K562 (cell line): ENCODE data around the gene SPINK2. TPM values are rescaled to one million over a fixed set of nuclear protein-coding genes. Genes with fewer than 3 reads are reported as not detected.

Experiments used
- ATAC-seq: fragments of 200-7000 bp; cut with Tn5 transposase; 3 replicates; pipeline ENCODE4 v1.9.1; 2020; ENCODE audit warnings: moderate library complexity
- BruUV-seq: library from RNA; stranded (reverse); fragments of 400-500 nt; replicated peaks from 2 replicates; lab custom pipeline; 2021; lab: Mats Ljungman, UMichigan
- CTCF ChIA-PET: fragments of 300-600 bp; formaldehyde crosslinking; extraction: SDS; loops from one replicate; lab custom pipeline; 2021; ENCODE audit warnings: low intra/inter-chr PET ratio; lab: Yijun Ruan, JAX
- POLR2A ChIA-PET: fragments of 300-600, 350-650 bp; sonication (Branson Sonifier 250); formaldehyde crosslinking; extraction: SDS; loops from one replicate; lab custom pipeline; 2021; ENCODE audit warnings: antibody characterized with exemption, inconsistent platforms; lab: Yijun Ruan, JAX
- DNase-seq, 4 experiments: peaks; one replicate each; pipeline versions ENCODE4 v3.0.0 to v3.0.0-alpha.2; 2011 to 2018; ENCODE audit warnings: low spot score in 3 of 4, mixed read lengths in 3 of 4; ENCODE audit errors: extremely low read depth in 1 of 4
- FAIRE-seq: peaks from 2 replicates; lab custom pipeline; 2011; peaks lifted over from hg19 to GRCh38; lab: Jason Lieb, UNC
- H2AFZ ChIP-seq: 2 replicates; pipeline ENCODE4 v1.6.0; 2011; ENCODE audit warnings: low read depth, low read length, control low read depth, inconsistent platforms
- H3K27ac ChIP-seq: fragments of 200-600 bp; 3 replicates; pipeline ENCODE4 v1.8.0; 2011; ENCODE audit warnings: low read depth, mild to moderate bottlenecking, control low read depth, inconsistent platforms, low read length, moderate library complexity, mixed read lengths; ENCODE audit errors: extremely low read depth
- H3K27me3 ChIP-seq, 2 experiments: fragments of 300-600 bp in 1 of 2; 2 replicates in 1 of 2; 3 replicates in 1 of 2; pipeline versions ENCODE4 v1.6.0 to v1.8.0; 2011; ENCODE audit warnings: inconsistent platforms in 2 of 2, low read length in 2 of 2, mild to moderate bottlenecking in 1 of 2, mixed read lengths in 1 of 2, moderate library complexity in 1 of 2; ENCODE audit not compliant: control insufficient read depth in 2 of 2, insufficient read depth in 2 of 2
- H3K36me3 ChIP-seq: fragments of 300-600 bp; 3 replicates; pipeline ENCODE4 v1.8.0; 2011; ENCODE audit warnings: mild to moderate bottlenecking, low read length, inconsistent platforms; ENCODE audit not compliant: control insufficient read depth, insufficient read depth
- H3K4me1 ChIP-seq, 2 experiments: fragments of 200-600 bp in 1 of 2; replicated peaks in 1 of 2; 2 replicates in 1 of 2; 3 replicates in 1 of 2; pipeline versions ENCODE4 v1.5.1 to v1.8.0; 2011; ENCODE audit warnings: inconsistent platforms in 2 of 2, low read length in 2 of 2, mild to moderate bottlenecking in 1 of 2, mixed read lengths in 1 of 2, moderate library complexity in 1 of 2; ENCODE audit not compliant: control insufficient read depth in 2 of 2, insufficient read depth in 2 of 2
- H3K4me2 ChIP-seq: 2 replicates; pipeline ENCODE4 v1.6.1; 2011; ENCODE audit warnings: low read length, control low read depth, inconsistent platforms, mixed read lengths; ENCODE audit not compliant: insufficient read depth
- H3K4me3 ChIP-seq: fragments of 200-600 bp; sonication (generic), shearing (Covaris generic); 2 replicates; pipeline ENCODE4 v1.5.1; 2016; ENCODE audit warnings: control low read depth, inconsistent platforms
- H3K79me2 ChIP-seq: fragments of 200-600 bp; 3 replicates; pipeline ENCODE4 v1.8.0; 2011; ENCODE audit warnings: low read length, inconsistent platforms; ENCODE audit not compliant: control insufficient read depth, insufficient read depth
- H3K9ac ChIP-seq, 2 experiments: 2 replicates each; pipeline versions ENCODE4 v1.6.0 to v1.6.1; 2011; ENCODE audit warnings: low read depth in 2 of 2, low read length in 2 of 2, control low read depth in 1 of 2, inconsistent platforms in 1 of 2, mild to moderate bottlenecking in 1 of 2, mixed read lengths in 1 of 2; ENCODE audit not compliant: insufficient read depth in 1 of 2
- H3K9me1 ChIP-seq: one replicate; pipeline ENCODE4 v1.6.0; 2011; ENCODE audit warnings: inconsistent platforms, mild to moderate bottlenecking, low read length, moderate library complexity; ENCODE audit not compliant: control insufficient read depth, insufficient read depth
- H3K9me3 ChIP-seq: replicated peaks from 2 replicates; pipeline ENCODE4 v1.5.1; 2011; ENCODE audit warnings: low read depth, low read length, inconsistent platforms; ENCODE audit not compliant: control insufficient read depth, insufficient read depth
- H4K20me1 ChIP-seq: replicated peaks from 2 replicates; pipeline ENCODE4 v1.6.1; 2011; ENCODE audit warnings: low read length, inconsistent platforms, mixed read lengths; ENCODE audit not compliant: control insufficient read depth, insufficient read depth
- EZH2 ChIP-seq: IDR thresholded peaks from 2 replicates; pipeline ENCODE4 v1.6.1; 2012; ENCODE audit warnings: low read depth, mild to moderate bottlenecking, inconsistent platforms, low read length, borderline replicate concordance
- JUNB ChIP-seq: fragments of 450-650 bp; formaldehyde crosslinking; conservative IDR thresholded peaks from 2 replicates; pipeline ENCODE4 v1.4.0; 2020; ENCODE audit warnings: mild to moderate bottlenecking
- PTBP1 ChIP-seq: fragments of 200-400 bp; formaldehyde crosslinking; IDR thresholded peaks from 2 replicates; pipeline ENCODE4 v1.6.1; 2017; ENCODE audit warnings: low read depth, low read length
- RAD21 ChIP-seq, 2 experiments: fragments of 250-450 bp in 1 of 2; fragments of 450-650 bp in 1 of 2; sonication (Bioruptor Pico) in 1 of 2; formaldehyde crosslinking in 1 of 2; IDR thresholded peaks in 1 of 2; conservative IDR thresholded peaks in 1 of 2; 2 replicates each; pipeline versions ENCODE4 v1.4.0 to v1.8.0; 2020 to 2022; ENCODE audit warnings: mild to moderate bottlenecking in 2 of 2, moderate library complexity in 1 of 2
- SLC30A9 ChIP-seq: fragments of 250-450 bp; sonication (Bioruptor Pico); IDR thresholded peaks from 2 replicates; pipeline ENCODE4 v1.8.0; 2022; ENCODE audit warnings: mild to moderate bottlenecking, moderate library complexity
- ZNF311 ChIP-seq: fragments of 250-450 bp; sonication (Bioruptor Pico); IDR thresholded peaks from 2 replicates; pipeline ENCODE4 v1.4.0; 2020; ENCODE audit warnings: mild to moderate bottlenecking, moderate library complexity
- ZNF57 ChIP-seq: fragments of 450-650 bp; formaldehyde crosslinking; IDR thresholded peaks from 2 replicates; pipeline ENCODE4 v1.4.0; 2020; ENCODE audit warnings: mild to moderate bottlenecking, moderate library complexity
- WGBS: fragments of 100-300 bp; shearing (Covaris generic); methylation state at CpG from one replicate; pipeline ENCODE4 v1.1.6; 2016; ENCODE audit warnings: low coverage, mixed read lengths; ENCODE audit not compliant: insufficient coverage; ENCODE audit errors: missing lambda C conversion rate; 5-methylcytosine and 5-hydroxymethylcytosine counted together
- in situ Hi-C: fragments of 300-500 bp; cut with MboI; formaldehyde crosslinking; loops from 4 replicates; pipeline ENCODE4 v1.15.0; 2018; ENCODE audit warnings: inconsistent platforms, mixed read lengths
- intact Hi-C: fragments of 100-400 bp; cut with micrococcal nuclease; formaldehyde crosslinking; loops from 2 replicates; pipeline ENCODE4 v1.14.2; 2022
- polyA plus RNA-seq, 8 experiments: library from polyadenylated mRNA; depleted of rRNA in 4 of 8; stranded (reverse) in 5 of 8; unstranded in 3 of 8; fragments of >200 nt; fragmentation: Nextera tagmentation in 2 of 8; fragmentation: Illumina TruSeq in 1 of 8; extraction: Ambion mirVana in 2 of 8; extraction: Trizol in 1 of 8; gene quantifications; 2 replicates each; pipeline versions ENCODE4 v1.2.1 to v1.2.3, GENCODE V29; 2011 to 2014; ENCODE audit warnings: inconsistent platforms in 1 of 8, missing spikeins in 1 of 8
- total RNA-seq, 7 experiments: library from RNA; depleted of rRNA in 6 of 7; stranded (reverse); fragments of >200 nt in 6 of 7; fragmentation: Illumina TruSeq in 2 of 7; extraction: Trizol in 2 of 7; gene quantifications; 2 replicates each; pipeline versions ENCODE4 v1.2.1 to v1.2.3, GENCODE V29; 2011 to 2021; ENCODE audit warnings: low replicate concordance in 1 of 7
- TF ChIP-seq, protein P1 (sequence below): fragments of 450-650 bp; conservative IDR thresholded peaks from 2 replicates; pipeline ENCODE4 v1.6.1; 2016; ENCODE audit warnings: missing genetic modification characterization, low read depth, mild to moderate bottlenecking, control low read depth, missing compliant biosample characterization
- TF ChIP-seq, protein P2 (sequence below): fragments of 450-650 bp; formaldehyde crosslinking; IDR thresholded peaks from 2 replicates; pipeline ENCODE4 v1.4.0; 2020; ENCODE audit warnings: mild to moderate bottlenecking, moderate library complexity

Gene SPINK2
- total and polyA plus RNA-seq, 9 of the 15 experiments (the other 6 are each of a cell fraction or from before 2014, with no cell fraction given) = not detected

DNA sequence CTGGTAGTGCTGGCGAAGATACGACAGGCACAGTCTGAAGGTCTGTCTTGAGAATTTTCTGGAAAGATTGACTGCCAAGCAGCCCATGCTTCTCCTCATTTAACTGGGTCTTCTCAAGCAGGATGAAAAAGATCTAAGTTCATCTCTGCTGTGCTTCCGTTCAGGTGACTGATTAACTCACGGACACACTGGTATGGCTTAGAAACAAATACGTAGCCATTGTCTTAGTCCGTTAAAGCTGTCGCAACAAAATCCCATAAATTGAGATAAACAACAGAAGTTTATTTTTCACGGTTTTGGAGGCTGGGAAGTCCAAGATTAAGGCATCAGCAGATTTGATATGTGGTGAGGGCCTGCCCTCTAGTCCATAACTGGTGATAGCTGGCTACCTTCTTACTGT lies 39.5 kb downstream of the SPINK2 start:
- ATAC-seq = no peak

More for the DNA sequence above, 39.5 kb downstream of the SPINK2 start:
- 0% methylated on average over 8 of the region's 8 CpGs for WGBS
- FAIRE-seq (no peak), DNase-seq (no peak)
- TF ChIP-seq, protein P1, sequence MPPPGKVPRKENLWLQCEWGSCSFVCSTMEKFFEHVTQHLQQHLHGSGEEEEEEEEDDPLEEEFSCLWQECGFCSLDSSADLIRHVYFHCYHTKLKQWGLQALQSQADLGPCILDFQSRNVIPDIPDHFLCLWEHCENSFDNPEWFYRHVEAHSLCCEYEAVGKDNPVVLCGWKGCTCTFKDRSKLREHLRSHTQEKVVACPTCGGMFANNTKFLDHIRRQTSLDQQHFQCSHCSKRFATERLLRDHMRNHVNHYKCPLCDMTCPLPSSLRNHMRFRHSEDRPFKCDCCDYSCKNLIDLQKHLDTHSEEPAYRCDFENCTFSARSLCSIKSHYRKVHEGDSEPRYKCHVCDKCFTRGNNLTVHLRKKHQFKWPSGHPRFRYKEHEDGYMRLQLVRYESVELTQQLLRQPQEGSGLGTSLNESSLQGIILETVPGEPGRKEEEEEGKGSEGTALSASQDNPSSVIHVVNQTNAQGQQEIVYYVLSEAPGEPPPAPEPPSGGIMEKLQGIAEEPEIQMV (tag) = no peak
- TF ChIP-seq, protein P2, sequence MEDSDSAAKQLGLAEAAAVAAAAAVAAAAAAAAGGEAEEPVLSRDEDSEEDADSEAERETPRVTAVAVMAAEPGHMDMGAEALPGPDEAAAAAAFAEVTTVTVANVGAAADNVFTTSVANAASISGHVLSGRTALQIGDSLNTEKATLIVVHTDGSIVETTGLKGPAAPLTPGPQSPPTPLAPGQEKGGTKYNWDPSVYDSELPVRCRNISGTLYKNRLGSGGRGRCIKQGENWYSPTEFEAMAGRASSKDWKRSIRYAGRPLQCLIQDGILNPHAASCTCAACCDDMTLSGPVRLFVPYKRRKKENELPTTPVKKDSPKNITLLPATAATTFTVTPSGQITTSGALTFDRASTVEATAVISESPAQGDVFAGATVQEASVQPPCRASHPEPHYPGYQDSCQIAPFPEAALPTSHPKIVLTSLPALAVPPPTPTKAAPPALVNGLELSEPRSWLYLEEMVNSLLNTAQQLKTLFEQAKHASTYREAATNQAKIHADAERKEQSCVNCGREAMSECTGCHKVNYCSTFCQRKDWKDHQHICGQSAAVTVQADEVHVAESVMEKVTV (CRISPR knock-in tag) = no peak
- TF ChIP-seq SLC30A9 (CRISPR knock-in tag) (no peak), PTBP1 (no peak), RAD21 (CRISPR knock-in tag; conservative IDR thresholded peaks at IDR 0.05 in 1 of 2, IDR thresholded peaks at IDR 0.05 in 1 of 2) (no peak), JUNB (CRISPR knock-in tag) (no peak), ZNF57 (CRISPR knock-in tag) (no peak), EZH2 (no peak), ZNF311 (no peak)
- no peaks in the 10 kb centered on the region for H3K79me2 ChIP-seq
- H3K9me1 ChIP-seq = no peaks in the 10 kb centered on the region
- no peak overlapping the region for H3K9ac ChIP-seq
- ChIA-PET POLR2A (interaction anchor here (1.5 kb wide), 1 partner anchor 10 kb away, joined by 9 read pairs; no protein-coding TSS in a partner anchor), CTCF (no interaction called here)
- H3K4me3 ChIP-seq = no peak overlapping the region
- no peaks in the 10 kb centered on the region for H3K9me3 ChIP-seq
- H3K36me3 ChIP-seq = no peaks in the 10 kb centered on the region
- no TSS peak for BruUV-seq
- H4K20me1 ChIP-seq = no peaks in the 10 kb centered on the region
- peaks cover 24 to 25% of the 10 kb centered on the region in 2 experiments for H3K27me3 ChIP-seq
- H3K4me1 ChIP-seq = peaks cover 0 to 2% of the 10 kb centered on the region in 2 experiments; a peak in 1 of 5 replicates
- H3K4me2 ChIP-seq = no peak overlapping the region
- no peak overlapping the region for H3K27ac ChIP-seq
- in situ Hi-C loops = no loop called here
- H2AFZ ChIP-seq = no peak overlapping the region
- intact Hi-C loops = no loop called here
